Activated T-helper 1 cell treated with anti-CD3 and anti-CD28 coated beads, Interleukin-2, amount 50 U/mL, for 16 hours (primary cell): ENCODE results near the gene EMP1.
A peak's percentile ranks its signal among the peaks of the same experiment; 100 is the strongest.
"Not testable (repeated sequence)": the region's sequence is repeated elsewhere in the genome, so short reads cannot be mapped to it uniquely, and the experiment has no call there.

Source experiments
- DNase-seq, 2 donors: peaks; one replicate each; pipeline ENCODE4 v3.0.0-alpha.2; 2020; ENCODE audit warnings: low read depth in 1 of 2, low spot score in 1 of 2

EMP1 gene

DNA sequence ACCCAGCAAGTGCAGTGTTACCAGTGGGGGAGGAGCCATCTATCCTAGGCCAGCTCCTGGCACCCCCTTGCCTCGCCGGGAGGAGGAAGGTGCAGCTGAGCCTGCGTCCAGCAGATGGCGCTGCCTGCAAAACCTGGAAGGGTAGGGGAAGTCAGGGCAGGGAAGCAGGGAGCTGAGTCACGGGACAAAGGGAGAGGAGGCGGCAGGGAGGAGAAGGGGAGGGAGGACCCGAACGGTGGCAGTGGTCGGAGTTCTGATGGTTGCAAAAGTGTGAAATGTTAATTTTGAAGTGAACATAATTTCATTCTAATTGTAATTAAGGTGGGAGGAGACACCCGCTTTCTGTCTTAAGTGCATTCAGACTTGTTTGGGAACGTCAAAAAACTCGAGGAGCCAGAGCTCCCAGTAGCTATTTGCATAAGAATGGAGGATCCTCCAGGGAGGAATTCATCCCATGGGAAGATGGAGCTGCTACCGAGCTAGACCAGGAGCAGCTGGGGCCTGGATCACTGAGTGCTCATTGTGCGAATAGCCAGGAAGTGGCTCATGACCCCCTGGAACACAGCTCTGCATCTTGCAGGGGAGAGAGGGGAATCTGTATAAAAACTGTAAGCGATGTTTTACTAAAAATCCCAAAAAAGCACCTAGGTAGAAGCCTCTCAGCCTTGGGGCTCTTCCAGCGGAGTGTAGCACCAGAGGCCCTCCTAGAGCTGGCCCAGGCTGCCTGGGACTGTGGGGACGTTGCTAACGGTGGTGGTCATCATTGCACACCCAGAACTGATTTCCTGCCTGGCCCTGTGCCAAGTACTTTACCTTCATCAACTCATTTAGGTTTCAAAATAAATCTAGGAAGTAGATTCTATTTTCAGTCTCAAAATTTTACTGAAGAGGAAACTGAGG is 59.5 kb downstream of the EMP1 start:
- DNase-seq, result peak; percentile 54 to 59

- DNase-seq, result no peak
Observed at GRCh38 chr12:13256692-13257045, 60.1 kb downstream of the EMP1 start.

DNA sequence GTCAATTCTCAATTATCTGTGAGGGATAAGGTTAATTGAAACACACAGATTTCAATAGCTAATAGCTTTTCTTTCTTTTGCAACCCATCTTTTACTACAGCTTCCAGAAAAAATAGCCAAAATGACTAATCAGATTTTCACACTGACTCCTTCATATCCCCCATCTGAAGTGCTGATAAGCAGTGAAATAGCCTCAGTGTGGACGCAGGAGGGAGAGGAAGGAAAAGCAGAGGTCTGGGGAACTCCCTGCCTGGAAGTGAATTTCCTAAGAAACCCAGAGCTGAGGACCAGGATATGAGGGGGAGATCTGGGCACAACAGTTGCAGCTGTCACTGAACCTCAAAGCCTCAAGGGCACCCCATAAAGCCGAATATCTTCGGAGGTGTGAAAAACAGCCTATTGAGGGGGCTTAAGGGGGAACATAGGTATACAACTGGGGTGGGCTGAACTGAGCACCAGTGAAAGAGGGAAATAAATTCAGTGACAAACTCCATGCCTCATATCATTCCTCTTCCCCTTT is 60.9 kb downstream of the EMP1 start:
- no peak for DNase-seq

DNA sequence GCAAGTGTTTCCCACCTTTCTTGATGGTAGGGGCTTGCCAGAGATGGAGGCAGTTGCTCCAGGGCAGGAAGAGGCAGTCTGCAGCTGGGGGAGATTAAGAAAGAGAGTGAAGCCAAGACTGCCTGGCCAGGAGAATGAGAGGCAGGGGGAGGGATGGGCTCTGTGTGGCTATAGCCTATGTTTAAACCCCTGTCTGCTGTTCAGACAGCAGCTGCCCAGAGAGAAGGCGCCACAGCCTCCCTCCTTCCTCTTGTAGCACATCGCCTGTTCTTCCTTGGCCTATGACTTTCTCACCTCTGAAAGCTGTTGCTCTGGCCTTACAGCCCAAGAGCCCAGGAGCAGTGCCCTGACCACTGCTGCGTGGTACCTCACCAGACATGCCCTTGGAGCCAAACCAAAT is 61.7 kb downstream of the EMP1 start:
- DNase-seq, result no peak

- DNase-seq, result no peak
Observed at GRCh38 chr12:13258717-13259119, 62.2 kb downstream of the EMP1 start.

DNA sequence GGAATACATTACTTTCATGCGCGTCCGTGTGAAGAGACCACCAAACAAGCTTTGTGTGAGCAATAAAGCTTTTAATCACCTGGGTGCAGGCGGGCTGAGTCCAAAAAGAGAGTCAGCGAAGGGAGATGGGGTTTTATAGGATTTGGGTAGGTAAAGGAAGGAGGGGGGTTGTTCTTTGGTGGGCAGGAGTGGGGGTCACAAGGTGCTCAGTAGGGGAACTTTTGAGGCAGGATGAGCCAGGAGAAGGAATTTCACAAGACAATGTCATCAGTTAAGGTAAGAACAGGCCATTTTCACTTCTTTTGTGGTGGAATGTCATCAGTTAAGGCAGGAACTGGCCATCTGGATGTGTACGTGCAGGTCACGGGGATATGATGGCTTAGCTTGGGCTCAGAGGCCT is 63.1 kb downstream of the EMP1 start:
- not testable (repeated sequence) for DNase-seq

DNA sequence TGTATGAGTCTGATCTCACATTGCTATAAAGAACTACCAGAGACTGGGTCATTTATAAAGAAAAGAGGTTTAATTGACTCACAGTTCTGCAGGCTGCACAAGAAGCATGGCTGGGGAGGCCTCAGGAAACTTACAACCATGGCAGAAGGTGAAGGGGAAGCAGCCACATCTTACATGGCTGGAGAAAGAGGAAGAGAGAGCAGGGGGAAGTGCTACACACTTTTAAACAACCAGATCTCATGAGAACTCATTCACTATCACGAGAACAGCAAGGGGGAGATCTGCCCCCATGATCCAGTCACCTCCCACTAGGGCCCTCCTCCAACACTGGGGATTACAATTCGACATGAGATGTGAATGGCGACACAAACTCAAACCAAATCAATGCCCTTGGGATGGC is 71.3 kb downstream of the EMP1 start:
- DNase-seq, result not testable (repeated sequence)

- no peak for DNase-seq
Observed at GRCh38 chr12:13268581-13268980, 72.1 kb downstream of the EMP1 start.
